GM19324 (cell line): ENCODE results near the gene CYSTM1.

ENCODE experiments used
- ATAC-seq: cut with Tn5 transposase; IDR thresholded peaks from one replicate; pipeline ENCODE4 v1.9.1; 2021; ENCODE audit warnings: mild to moderate bottlenecking, moderate library complexity; ENCODE audit not compliant: unreplicated experiment, low FRiP score

Gene CYSTM1

DNA sequence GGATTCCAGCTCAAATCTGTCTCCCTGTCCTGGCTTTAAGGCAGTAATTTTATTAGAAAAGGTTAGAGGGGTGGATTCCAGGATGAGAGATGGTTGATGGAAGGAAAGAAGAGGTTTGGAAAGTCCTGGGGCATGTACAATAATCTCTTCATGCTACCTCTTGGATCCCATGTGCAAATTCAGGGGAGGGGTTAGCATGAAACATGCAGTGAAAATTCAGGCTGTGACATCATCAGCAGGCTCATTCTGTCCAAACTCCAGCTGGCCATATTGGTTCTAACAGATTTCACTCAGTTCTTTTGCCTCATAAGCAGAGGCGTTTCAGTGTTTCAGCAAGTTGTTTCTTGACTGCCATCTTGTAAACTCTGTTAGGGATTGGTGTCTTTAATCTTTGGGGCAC lies 55.4 kb downstream of the CYSTM1 start:
- no peak for ATAC-seq

DNA sequence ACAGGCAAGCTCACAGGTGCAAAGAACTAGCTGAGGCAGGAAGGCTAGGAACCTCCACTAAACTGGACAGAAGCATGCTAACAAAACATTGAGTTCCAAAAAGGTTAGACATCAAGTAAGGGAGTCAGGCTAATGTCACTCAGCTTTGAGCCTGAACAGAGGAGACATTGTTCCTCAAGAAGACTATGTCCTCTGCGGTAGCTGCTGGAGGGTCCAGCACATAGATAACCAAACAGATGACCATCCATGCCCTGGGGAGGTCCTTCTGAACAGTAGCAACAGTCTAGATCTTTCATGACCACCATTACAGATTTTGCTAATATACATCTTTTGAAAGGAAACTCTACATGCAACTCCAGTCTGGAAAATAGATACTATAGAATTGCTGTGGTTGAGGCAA lies 57.7 kb downstream of the CYSTM1 start:
- no peak for ATAC-seq

GRCh38 chr5:140234377-140234989 lies 59.5 kb downstream of the CYSTM1 start:
- ATAC-seq = no peak

- no peak for ATAC-seq
These were observed 61.0 kb downstream of the CYSTM1 start for GRCh38 chr5:140235791-140236551.

DNA sequence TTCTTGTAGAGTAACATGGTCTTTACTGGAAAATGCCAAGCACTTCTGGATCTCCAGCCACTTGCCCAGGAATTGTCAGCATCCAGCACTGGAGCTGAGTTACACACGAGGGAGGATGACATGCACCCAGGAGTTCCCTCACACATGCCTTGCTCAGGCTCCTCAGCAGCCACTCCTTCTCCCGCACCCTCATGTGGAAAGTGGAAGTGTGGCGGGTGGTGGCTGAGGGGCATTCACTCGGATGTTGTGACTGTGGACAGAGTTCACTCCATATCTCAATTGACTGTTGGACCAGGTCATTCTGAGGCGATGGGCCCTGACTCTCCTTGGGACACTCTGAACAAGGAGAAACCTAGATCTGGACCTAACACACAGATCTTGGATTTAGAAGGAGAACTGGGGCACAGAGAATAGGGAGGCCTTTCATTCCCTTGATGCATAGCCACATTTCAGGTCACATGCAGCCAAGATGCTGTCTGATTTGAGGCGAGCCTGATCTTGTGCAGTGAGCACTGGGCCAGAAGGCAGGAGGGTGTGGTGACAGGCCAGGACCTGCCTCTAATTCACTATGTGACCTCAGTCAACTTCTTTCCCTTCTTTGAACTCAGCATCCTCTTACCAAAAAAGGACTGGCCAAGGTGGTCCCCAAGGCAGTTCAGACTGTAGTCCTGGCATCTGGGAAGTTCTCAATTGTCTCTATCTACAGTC lies 62.1 kb downstream of the CYSTM1 start:
- ATAC-seq = no peak

GRCh38 chr5:140238756-140239155 lies 63.8 kb downstream of the CYSTM1 start:
- no peak for ATAC-seq

DNA sequence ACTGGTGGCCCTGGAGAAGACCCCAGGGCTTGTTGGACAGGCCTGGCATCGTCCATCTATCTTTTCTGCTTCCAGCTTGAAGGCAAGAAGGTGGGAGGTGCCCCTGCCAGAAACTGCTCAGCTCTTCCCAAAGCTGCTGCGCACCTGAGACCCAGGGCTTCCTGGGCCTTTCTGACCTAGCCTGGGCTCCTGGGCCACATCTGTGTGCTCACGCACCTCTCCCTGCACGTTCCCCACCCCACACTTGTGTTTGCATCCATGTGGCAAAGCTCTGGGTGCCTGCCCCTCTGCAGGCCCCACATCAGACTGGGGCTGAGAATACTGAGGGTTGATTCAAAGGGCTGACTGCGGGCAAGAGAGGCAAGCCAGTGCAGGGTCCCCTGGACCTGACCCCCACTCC lies 64.5 kb downstream of the CYSTM1 start:
- ATAC-seq = no peak

DNA sequence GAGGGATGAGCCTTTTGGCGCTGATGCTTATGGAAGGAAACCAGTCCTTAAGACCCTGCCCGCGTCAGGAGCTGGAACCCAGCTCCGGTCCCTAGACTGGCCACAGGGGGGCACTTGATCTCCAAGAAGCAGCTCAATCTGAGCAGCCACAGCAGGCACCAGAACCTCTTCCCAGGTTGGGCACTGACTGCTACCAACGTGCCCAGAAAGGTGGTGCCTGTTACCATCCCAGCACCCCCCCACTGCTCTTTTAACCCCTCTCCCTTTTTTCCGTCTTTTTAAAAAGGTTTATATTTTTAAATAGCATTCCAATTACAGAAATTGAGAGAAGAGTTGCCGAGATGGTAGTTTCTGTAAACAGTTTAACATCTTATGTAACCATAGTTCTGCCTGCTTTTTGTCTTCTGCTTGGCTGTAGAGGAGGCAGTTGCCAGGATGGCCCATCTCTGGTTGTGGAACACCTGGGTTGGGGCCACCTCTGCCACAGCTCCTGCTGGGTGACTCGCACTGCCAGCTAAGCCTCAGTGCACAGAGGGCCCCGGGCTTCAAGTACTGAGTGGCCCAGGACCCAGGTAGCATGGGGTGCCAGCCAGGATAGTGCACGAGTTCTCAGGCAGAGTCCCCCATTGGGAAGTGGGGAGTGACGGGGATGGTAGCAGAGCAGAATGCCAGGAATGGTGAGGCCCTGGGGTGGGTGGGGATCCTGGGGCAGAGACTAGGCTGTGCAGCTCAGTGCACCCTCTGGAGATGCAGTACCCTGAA lies 65.1 kb downstream of the CYSTM1 start:
- ATAC-seq = no peak

DNA sequence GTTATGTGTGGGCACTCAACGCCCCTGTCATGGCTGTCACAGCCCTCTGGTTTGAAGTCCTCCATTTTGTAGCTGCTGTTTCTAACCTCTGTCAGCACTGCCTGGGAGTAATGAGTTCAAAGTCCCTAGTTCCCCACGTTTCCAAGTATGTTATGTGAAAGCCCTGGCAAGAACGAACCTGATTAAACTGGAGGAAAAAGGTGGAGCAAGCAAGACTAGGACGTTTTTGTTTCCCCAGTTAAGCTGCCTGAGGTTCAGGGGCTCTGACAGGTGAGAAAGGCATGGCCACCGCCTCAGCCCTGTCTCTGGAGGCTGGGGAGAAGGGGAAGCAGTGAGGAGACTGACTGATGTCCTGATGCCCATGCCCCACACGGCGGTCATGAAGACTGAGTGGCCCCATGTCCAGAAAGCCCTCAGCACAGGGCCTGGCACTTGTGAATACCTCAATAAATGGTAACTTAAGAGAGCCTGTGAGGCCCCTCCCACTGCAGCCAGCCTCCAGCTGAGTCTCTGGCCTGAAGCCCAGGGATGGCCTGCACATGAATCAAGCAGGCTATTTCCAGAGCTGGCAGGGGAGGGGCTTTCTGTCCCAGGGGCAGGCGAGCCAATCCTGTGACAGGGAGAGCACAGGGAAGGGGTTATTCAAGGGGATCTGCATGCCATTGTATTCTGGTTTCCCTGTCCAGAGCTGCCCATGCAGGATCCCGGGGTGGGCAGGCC lies 66.2 kb downstream of the CYSTM1 start:
- ATAC-seq = no peak

GRCh38 chr5:140242099-140242498 lies 67.1 kb downstream of the CYSTM1 start:
- no peak for ATAC-seq

GRCh38 chr5:140242890-140243585 lies 68.0 kb downstream of the CYSTM1 start:
- ATAC-seq = no peak

GRCh38 chr5:140243706-140244250 lies 68.8 kb downstream of the CYSTM1 start:
- no peak for ATAC-seq

DNA sequence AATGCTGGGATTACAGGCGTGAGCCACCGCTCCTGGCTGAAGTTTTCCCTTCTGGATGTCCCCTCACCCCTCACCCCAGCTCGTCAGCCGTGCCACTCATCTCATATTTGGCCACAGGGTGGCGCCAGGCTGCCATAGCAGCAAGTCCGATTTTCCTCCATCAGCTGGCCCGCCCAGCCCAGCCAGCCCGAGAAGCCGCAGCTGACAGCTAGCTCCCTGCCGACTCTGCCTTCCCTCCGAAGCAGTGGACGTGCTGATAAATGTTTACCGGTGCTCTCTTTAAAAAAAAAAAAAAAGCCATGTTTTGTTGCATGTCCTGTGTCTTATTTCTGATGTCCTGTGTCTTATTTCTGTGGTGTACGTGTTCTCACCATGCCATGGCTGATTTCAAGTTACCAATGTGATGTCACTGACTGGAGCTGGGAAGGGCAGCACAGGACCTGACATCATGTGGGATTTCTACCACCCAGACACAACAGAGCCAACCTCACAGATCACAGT lies 69.6 kb downstream of the CYSTM1 start:
- no peak for ATAC-seq

DNA sequence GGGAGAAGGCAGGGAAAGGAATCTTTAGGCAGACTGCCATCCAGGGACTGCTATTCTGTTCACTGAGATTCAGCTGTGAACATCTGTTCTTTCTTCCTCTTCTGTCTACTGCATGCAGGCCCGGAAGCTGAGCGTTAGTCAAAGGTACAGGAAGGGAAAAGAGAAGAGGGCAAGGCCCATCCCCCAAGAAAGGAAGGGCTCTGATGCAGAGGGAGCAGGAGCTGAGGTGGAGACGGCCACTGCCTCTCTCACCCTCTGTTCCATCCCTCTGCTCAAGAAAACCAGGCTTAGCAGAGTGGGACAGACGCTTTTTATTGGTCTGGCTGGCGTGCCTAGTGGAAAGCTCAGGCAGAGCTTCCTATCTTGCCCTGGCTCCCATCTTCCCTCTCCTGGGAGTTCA lies 70.4 kb downstream of the CYSTM1 start:
- ATAC-seq = no peak

GRCh38 chr5:140245926-140246325 lies 70.9 kb downstream of the CYSTM1 start:
- no peak for ATAC-seq

DNA sequence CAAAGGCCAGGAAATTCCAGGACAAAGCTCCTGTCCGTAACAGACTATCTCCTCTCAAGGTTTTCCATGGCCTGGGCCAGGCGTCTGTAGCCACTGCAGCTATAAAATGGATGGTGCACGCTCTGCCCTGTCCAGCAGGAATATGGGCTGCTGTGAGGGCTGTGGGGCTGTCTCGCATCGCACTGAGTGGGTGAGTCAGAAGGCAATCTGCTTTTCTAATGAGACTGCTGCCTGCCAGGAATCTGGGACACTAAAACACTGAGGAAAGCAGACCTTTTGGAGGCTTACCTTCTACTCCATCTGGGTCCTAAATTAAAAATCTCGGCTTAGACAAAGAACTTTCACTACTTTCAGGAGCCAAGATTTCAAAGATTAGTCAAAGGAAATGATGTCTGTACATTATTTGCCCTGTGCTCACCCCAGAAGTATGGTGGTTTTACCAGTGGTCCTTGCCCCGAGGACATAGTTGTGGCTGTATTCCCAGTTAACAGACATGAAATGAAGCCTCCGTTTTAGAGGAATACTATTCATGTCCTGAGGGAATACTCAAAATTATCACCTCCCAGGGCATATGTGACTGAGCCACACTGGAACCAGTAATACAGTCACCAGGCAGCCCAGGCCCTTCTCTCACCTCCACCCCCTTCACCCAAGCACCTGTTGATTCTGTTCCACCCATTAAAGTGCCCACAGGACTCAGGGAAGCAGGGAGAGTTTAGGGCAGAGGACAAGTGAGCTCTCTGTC lies 71.6 kb downstream of the CYSTM1 start:
- no peak for ATAC-seq

DNA sequence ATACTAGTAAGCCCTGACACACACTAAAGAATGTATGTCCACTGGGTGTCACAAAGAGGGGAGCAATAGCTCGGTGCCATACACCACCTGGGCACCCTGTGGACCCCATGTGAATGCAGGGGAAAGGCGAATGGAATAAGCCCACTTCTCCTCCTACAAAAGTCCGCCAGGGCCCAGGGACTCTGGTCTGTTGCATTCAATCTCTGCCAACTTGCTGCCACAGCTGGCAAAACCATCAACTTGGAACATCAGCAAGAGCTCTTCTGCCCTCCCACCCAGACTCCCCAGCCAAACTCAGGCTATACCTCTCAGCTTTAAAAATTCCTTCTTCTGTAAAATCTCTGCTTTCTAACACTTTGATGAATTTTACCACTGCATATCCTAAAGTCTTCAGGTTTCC lies 73.4 kb downstream of the CYSTM1 start:
- ATAC-seq = no peak

DNA sequence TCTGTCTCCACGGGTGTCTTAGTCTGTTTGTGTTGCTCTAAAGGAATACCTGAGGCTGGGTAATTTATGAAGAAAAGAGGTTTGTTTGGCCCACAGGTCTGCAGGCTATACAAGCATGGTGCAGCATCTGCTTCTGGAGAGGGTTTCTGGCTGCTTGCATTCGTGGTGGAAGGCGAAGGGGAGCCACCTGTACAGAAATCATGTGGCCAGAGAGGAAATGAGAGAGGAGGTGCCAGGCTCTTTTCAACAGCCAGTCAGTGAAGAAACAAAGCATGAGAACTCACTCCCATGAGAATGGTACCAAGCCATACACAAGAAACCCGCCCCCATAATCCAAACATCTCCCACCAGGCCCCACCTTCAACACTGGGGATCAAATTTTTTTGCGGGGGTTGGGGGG lies 74.5 kb downstream of the CYSTM1 start:
- no peak for ATAC-seq

DNA sequence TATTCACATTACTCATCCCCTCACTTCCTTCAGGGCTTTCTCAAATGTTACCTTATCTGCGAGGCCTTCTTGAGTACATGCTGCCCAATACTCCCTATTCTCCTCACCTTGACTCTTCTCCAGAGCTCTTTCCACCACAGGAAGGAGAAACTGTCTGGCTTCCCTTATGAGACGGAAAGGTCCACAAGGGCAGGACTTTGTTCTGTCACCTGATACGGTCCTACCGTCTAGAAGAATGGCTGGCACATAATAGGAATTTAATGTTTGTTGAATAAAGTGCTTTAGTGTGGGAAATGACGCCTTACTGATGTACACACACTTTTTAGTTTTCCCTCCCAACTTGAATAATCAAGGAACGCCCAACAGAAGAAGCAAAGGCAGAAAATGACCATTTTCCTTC lies 75.4 kb downstream of the CYSTM1 start:
- ATAC-seq = no peak
